H54 (cell line): ENCODE data around the gene AGRP.
"Not testable (repeated sequence)": the region's sequence is repeated elsewhere in the genome, so short reads cannot be mapped to it uniquely, and the experiment has no call there.

Experiments
- DNase-seq: peaks from one replicate; pipeline ENCODE4 v3.0.0; 2011; ENCODE audit warnings: low spot score, mixed read lengths; ENCODE audit not compliant: insufficient read length
- FAIRE-seq: peaks from 3 replicates; lab custom pipeline; 2011; peaks lifted over from hg19 to GRCh38; lab: Jason Lieb, UNC
- POLR2A ChIP-seq: IDR thresholded peaks from 2 replicates; pipeline ENCODE4 v1.6.1; 2011; ENCODE audit warnings: low read depth, mild to moderate bottlenecking, low read length

AGRP gene

GRCh38 chr16:67517661-67518423, 34.5 kb upstream of the AGRP start:
- no peak for TF ChIP-seq POLR2A
- FAIRE-seq (no peak), DNase-seq (no peak)

- no peak for DNase-seq
- FAIRE-seq = no peak
- TF ChIP-seq POLR2A = no peak
These were observed 33.8 kb upstream of the AGRP start for GRCh38 chr16:67517155-67517445.

DNA sequence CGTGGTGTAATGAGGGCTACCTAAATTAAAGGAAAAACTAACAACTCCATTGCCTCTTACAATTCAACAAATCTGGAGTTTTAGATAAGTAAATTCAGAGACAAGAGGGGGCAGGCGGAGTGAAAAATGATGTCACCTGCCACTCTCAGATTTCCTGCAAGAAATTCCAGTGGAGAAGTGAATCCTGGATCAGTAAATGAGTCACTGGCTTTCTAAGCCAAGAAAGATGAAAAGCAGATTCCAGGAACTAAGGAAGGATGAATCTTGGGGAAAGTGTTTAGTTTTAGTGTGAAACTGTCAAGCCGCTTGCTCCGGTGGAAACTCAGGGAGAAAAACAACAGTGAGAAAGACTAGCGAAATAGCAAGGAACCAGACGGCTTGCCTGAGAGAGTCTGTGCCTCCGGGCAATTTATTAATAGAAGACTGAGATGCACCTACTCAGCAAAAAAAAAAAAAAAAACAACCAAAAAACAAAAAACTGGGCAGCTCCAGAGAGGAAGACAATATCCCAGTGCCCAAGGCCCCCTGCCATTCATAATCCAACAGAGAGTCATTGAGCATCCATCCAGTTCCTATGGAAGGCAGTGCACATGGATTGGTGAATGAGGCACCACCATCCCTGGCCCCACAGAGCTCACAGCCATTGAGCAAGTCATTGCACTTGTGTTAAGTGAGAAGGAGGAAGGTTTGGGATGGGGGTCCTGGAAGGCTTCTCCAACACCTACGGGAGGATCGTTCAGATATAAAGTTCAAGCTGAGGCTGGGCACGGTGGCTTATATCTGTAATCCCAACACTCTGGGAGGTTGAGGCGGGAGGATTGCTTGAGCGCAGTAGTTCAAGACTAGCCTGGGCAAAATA, 33.2 kb upstream of the AGRP start:
- no peak for TF ChIP-seq POLR2A
- FAIRE-seq (no peak), DNase-seq (no peak)

GRCh38 chr16:67514382-67514828, 31.1 kb upstream of the AGRP start:
- FAIRE-seq (no peak), DNase-seq (no peak)
- no peak for TF ChIP-seq POLR2A

DNA sequence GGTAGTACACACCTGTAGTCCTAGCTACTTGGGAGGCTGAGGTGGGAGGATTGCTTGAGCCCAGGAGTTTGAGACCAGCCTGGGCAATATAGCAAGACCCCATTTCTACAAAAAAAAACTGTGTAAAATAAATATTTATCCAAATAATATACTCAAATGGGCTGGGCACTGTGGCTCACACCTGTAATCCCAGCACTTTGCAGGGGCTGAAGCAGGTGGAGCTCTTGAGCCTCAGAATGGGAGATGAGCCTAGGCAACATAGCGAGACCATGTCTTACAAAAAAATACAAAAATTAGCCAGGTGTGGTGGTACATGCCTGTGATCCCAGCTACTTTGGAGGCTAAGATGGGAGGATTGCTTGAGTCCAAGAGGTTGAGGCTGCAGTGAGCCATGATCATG, 30.5 kb upstream of the AGRP start:
- not testable (repeated sequence) for FAIRE-seq, DNase-seq

- FAIRE-seq = no peak
- no peak for DNase-seq
- no peak for TF ChIP-seq POLR2A
These were observed 25.7 kb upstream of the AGRP start for GRCh38 chr16:67509016-67509415.

DNA sequence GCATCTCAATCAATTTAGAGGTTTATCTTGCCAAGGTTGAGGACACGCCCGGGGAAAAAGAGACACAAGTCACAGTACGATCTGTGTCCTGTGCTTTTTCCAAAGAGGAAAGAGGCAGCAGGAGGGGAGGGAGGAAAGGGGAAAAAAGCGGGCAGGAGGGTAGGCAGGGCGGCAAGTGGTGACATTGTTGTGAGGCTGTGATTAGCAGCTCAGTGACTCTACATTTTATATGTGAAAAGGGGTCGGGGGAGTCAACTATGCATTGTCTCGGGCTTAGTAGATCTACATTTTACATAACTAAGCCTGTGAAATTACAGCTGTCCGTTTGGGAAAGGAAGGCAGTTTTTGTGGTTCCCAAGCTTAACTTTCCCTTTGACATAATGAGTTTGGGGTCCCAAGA, 23.1 kb upstream of the AGRP start:
- DNase-seq (no peak), FAIRE-seq (no peak)
- no peak for TF ChIP-seq POLR2A

GRCh38 chr16:67504031-67505021, 21.0 kb upstream of the AGRP start:
- TF ChIP-seq POLR2A = no peak
- FAIRE-seq (no peak), DNase-seq (no peak)

DNA sequence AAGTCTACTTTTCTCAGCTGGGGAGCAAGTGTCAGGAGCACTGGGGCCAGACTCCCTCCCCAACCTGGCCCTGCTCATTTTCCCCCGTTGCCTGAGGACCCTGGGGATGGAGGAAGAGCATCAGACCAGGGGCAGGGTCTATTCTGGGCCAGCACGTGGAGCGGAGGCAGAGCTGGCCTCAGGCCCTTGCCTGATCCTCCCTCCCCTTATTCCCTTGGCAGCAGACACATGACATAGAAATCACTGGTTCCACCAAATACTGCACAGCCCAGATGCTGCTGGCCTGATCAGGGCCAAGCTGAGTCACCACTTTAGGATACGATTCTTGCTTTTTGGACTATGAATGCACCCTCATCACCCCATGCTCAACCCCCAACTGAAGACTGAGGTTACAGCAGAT, 15.8 kb upstream of the AGRP start:
- TF ChIP-seq POLR2A = no peak
- DNase-seq (no peak), FAIRE-seq (no peak)

DNA sequence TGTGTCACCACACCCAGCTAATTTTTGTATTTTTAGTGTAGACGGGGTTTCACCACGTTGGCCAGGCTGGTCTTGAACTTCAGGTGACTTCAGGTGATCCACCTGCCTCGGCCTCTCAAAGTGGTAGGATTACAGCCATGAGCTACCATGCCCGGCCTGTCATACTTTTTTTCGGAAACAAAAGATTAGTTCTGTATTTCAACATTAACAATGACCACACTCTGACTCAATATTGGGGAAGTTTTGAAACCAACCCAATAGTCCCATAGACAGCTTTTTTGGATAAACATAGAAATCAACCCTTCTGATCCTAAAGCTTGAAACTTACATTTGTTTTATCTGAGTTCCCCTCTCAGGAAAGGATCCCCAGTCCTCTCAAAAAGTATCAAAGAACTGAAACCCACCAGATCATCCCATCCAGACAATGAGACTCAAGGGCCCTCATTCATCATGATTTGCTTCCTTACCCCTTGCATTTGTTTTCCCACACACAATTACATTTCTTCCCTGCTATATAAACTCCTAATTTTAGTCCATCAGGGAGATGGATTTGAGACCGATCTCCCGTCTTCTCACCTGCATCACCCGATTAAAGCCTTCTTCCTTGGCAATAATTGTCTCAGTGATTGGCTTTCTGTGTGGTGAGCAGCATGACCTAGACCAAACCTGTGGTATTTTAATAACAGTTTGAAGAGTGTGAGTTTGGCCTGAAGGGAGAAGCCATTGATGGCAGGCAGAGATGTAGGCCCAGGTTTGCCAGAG, 7.2 kb upstream of the AGRP start:
- TF ChIP-seq POLR2A = no peak
- FAIRE-seq (no peak), DNase-seq (no peak)

GRCh38 chr16:67489401-67490083, 6.2 kb upstream of the AGRP start:
- TF ChIP-seq POLR2A = no peak
- DNase-seq (no peak), FAIRE-seq (no peak)

- not testable (repeated sequence) for DNase-seq, FAIRE-seq
These were observed 4.2 kb upstream of the AGRP start for GRCh38 chr16:67487561-67487960.
